ENCODE measurements around the gene TXNL4B.
"Not testable (repeated sequence)": the region's sequence is repeated elsewhere in the genome, so short reads cannot be mapped to it uniquely, and the experiment has no call there.

TXNL4B gene

DNA sequence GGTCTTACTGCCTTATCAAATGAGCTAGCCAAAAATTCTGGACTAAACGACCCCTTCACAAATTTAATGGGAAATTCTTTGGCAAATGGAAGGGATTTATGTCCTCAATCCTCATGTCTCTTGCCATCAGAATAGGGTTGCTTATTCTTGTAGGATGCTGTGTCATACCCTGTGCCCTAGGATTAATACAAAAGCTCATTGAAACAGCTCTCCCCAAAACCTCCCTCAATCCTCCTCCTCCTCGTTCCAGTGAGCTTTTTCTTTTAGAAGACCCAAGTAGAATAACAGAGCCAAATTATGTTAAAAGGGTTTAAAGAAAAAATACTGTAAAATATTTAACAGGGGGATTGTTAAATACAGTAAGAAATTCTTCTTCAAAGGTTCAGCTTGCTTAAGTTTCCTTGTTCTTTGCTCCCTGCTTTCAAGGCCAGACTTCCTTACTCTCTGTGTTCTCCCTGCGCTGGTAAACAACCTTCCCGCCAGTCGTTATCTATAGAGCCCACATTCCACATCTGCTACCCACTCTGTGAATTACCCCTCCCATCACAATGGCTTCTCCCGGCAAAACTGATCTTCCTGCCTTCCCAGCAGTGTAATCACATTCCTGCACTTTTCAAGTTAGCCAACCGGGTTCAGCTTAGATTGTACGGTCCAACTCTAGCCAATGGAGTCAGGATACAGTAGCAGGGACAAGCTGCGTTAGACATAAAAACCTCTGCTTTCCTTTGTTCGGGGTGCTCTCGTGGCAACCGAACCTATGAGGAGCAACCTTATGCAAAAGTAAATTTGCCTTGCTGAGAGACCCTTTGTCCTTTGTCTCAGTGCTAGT is 20.7 kb downstream of the TXNL4B start:
- DNase-seq, result no peak

DNA sequence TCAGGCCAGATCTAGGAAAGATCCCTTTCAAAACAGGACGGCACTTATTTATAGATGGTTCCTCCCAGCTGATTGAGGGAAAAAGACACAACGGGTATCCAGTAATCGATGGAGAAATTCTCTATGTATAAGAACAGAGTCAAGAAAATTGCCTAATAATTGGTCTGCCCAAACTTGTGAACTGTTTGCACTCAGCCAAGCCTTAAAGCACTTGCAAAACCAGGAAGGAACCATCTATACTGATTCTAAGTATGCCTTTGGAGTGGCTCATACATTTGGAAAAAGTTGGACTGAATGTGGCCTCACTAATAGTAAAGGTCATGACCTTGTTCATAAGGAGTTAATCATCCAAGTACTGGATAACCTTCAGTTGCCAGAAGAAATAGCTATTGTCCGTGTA is 24.5 kb downstream of the TXNL4B start:
- DNase-seq, result no peak

DNA sequence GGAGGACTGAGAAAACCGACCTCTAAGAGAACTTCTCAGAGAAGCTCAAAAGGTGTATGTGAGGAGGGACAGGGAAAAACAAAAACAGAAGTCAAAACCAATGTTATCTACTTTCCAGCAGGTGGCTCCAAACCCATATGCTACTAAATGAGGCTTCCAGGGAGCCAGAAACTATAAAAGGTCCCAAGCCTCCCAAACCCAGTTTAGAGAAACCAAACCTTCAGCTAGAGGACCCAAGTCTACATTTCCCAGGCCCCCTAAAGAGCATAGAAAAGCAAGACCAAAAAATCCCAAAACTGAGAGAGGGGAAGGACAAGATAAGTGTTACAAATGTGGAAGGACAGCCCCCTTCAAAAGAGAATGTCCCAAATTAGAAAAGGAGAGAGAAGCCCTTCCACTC is 26.7 kb downstream of the TXNL4B start:
- no peak for DNase-seq

DNA sequence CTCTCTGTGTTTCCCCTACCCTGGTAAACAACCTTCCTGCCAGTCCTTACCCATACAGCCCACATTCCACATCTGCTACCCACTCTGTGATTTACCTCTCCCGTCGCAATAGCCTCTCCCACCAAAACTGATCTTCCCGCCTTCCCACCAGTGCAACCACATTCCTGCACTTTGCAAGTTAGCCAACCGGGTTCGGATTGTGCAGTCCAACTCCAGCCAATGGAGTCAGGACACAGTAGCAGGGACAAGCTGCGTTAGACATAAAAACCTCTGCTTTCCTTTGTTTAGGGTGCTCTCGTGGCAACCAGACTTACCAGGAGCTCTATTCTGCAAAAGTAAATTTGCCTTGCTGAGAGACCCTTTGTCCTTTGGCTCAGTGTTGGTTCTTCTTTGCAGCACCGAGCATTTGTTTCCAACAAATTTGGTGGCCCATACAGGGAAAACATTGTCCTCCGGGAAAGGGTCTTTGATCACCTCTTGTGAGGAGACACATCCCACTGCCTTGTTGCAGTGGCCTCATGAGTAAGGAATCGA is 29.0 kb downstream of the TXNL4B start:
- DNase-seq, result no peak

DNA sequence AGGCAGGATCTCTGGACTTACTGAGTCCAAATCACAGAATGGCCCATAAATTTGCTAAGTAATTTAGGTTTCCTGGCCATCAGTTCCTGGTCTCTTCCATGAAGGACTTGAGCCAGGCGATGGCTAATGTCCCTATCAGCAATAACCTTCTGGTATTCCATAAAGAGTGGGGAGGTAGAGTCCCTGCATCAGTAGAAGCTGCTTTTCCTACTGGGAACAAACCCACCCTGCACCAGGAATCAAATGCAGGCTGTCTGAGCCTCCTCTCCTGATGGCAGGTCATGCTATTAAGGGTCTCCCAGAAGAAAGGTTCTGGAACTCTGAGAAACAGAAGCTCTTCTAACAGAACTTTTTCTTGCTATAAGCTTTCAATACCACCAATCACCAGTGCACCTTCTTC is 31.9 kb downstream of the TXNL4B start:
- DNase-seq, result no peak

DNA sequence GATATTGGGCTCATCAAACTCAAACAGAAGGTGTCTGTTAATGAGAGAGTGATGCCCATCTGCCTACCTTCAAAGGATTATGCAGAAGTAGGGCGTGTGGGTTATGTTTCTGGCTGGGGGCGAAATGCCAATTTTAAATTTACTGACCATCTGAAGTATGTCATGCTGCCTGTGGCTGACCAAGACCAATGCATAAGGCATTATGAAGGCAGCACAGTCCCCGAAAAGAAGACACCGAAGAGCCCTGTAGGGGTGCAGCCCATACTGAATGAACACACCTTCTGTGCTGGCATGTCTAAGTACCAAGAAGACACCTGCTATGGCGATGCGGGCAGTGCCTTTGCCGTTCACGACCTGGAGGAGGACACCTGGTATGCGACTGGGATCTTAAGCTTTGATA is 33.0 kb downstream of the TXNL4B start:
- DNase-seq, result no peak

DNA sequence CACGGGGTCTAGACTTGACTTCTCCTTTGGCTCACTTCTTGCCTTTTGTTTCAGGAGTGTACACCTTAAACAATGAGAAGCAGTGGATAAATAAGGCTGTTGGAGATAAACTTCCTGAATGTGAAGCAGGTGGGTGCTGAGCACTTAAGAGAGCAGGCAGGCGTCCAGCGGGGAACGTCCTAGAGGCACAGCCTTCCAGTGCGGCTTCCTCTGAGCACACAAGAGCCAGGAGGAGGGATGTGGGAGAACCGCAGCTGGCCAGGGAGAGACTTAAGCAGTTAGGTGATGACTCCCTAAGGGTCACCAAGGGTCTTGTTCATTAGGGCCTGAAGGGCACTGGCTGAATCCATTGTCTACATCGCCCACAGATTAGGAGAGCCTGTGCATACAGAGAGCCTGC is 34.4 kb downstream of the TXNL4B start:
- DNase-seq, result not testable (repeated sequence)

DNA sequence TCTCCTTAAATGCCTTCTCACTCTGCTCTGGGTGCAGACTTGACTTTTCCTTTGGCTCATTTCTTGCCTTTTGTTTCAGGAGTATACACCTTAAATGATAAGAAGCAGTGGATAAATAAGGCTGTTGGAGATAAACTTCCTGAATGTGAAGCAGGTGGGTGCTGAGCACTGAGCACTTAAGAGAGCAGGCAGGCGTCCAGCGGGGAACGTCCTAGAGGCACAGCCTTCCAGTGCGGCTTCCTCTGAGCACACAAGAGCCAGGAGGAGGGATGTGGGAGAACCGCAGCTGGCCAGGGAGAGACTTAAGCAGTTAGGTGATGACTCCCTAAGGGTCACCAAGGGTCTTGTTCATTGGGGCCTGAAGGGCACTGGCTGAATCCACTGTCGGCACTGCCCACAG is 36.1 kb downstream of the TXNL4B start:
- not testable (repeated sequence) for DNase-seq

DNA sequence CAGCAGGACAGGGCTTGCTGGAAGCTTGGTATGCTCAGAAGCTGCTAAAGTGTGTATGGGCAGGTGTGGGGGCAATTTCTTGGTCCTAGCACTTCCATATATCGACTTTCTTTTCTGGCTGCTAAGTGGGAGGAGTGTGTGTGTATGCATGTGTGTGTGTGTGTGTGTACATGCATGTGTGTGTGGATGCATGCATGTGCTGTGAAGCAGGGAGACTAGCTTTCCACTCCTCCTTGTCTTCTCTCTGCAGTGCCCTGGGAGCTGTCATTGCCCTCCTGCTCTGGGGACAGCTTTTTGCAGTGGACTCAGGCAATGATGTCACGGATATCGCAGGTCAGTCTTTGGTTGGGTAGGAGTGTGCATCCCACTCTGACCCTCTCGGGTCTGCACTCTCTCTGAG is 37.5 kb downstream of the TXNL4B start:
- DNase-seq, result no peak

DNA sequence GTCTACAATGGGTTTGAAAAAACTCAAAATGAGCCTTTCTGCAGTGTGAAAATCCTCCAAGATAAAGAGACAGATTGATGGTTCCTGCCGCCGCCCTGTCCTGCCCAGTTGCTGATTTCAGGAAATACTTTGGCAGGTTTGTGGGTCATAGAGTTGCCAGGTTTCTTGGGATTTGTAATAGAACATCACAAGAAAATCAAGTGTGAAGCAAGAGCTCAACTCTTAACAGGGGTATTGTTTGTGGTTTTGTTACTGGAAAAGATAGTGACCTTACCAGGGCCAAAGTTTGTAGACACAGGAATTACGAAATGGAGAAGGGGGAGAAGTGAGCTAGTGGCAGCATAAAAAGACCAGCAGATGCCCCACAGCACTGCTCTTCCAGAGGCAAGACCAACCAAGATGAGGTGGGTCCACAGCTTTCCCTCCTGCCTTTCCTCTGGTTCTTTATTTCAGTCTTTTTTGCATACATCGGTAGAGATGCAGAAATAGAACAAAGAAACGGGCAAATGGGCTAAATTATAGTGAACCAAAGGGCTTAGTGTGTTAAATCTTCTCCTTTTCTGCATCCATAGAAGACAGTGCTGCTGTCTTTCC is 39.1 kb downstream of the TXNL4B start, which contains the start of gene HP:
Gene HP, plus strand, starts transcription at position 252 of the 594 bp plus-strand sequence. Its CDS starts 148 bp downstream, at position 400.
- DNase-seq, result not testable (repeated sequence)

DNA sequence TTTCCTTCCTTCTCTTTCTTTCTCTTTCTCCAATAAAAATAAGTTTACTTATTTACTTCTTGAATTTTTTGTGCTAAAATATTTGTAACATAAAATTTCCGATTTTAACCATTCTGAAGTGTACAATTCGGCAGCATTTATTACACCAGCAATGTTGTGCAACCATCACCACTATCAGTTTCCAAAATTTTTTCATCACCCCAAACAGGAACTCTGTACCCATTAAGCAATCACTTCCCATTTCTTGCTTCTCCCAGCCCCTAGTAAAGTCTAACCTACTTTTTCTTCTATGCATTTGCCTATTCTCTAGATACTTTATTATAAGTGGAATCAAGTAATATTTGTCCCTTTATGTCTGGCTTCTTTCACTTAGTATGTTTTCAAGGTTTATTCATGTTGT is 41.6 kb downstream of the TXNL4B start:
- DNase-seq, result no peak

DNA sequence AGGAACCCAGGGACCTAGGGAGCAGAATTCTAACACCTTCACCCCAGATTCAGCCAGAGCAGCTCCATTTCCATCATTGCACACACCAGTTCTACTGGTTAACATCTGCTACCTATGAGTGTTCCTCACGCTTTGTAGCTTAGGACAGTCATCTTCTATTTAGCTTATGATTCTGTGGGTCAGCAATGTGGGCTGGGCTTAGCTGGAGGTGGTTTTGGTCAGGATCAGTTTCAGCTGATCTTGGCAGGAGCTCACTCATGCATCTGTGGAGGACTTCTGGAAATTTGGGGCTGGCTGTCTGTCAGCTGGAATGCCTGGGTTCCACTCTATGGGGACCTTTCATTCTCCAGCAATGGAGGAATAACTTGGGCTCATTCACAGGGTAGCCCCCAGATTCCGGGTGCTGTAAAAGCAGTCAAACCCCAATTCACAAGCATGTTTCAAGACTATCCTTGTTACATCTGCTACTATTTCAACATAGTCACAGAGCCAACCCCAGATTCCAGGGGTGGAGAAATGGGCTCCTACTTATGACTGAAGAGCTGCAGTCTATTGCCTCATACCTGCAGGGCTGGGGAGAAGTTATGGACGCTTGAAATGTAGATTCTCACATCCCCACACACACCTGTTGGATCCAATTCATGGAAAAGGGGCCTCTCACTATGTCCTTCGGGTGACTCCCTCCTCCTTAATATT is 42.5 kb downstream of the TXNL4B start:
- no peak for DNase-seq

DNA sequence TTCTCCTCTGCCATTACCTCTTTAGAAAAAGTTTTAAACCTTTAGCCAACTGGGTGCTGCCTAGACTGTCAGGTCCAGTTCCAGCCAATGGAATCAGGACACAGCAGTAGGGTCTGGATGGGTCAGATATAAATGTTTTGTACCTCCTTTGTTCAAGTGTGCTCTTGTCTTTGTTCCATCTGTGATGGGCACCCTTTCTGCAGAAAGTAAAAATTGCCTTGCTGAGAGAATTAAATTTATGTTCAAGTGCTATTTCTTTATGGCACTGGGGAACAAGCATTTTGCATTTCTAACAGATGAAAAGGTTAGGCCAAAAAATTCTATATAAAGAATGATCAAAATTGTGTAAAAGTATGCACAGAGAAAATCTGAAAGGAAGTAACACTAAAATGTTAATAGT is 44.3 kb downstream of the TXNL4B start:
- no peak for DNase-seq

DNA sequence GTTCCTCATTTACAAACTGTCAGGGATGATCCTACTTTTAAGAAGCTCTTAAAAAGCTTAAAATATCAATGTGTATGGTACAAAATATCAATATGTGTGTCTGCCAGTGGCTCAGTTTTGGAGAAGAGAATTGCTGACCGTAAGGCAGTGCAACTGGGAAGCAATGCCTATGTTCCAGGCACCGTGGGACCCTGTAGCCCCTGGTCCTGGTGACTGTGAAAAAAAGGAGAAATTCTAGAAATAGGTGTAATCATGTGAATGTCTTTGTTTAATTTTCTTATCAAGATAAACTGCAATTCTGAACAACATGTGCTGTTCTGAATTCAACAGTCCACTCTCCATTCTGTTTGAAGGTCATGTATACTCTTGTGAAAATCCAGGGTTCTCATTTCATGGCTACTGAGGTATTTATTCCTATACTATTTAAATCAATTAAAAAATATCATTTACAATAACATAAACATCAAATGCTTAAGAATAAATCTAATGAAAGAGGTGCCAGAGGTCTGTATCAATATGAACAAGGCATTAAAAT is 48.5 kb downstream of the TXNL4B start:
- DNase-seq, result no peak

DNA sequence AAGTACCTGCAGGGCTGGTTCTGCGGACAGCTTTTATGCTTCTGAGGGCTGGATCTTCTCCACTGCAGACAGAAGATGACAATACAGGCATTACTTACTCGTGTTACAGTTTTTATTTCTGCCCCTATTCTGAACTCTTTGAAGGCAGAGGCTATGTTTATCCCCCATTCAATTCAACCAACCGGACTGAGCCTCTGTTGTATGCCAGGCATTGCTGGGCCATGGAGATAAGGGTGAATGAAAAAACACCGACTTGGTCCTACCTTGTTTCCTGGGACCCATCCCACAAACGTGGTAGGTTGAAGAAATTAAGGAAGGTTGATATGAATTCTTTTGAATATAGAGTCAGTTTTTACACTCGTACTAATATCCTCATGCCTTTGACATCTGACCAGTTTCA is 49.1 kb downstream of the TXNL4B start:
- no peak for DNase-seq

DNA sequence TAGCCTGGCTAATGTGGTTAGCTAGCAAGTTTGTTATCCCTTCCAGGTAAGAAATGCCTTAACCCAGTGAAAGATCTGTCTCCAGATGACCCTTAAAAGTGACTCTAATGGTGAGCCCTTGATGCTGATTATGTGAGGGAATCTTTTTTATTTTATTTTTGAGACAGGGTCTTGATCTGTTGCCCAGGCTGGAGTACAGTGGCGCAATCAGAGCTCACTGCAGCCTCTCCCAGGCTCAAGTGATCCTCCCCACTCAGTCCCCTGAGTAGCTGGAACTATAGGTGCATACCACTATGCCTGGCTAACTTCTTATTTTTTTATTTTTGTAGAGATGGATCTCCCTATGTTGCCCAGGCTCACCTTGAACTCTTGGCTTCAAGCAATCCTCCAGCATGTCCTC is 49.9 kb downstream of the TXNL4B start:
- DNase-seq, result no peak

DNA sequence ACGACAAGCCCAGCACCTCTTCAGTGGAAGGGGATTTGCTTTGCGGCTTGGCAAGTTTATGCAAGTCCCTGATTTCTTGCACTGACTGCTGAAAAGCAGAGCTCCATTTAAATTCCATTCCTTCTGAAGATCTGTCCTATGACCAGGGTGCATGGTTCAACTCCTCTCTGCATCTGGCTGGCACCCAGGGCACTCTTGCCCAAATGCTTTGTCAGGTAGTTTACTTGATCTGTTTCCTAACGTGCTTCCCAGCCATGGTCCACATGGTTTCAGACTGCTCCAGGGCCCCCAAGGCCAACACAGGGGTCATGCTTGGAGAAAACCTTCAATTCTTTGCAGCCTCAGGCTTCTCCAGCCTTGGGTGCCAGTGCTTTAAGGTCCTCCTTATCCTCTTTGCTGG is 50.4 kb downstream of the TXNL4B start:
- DNase-seq, result no peak

DNA sequence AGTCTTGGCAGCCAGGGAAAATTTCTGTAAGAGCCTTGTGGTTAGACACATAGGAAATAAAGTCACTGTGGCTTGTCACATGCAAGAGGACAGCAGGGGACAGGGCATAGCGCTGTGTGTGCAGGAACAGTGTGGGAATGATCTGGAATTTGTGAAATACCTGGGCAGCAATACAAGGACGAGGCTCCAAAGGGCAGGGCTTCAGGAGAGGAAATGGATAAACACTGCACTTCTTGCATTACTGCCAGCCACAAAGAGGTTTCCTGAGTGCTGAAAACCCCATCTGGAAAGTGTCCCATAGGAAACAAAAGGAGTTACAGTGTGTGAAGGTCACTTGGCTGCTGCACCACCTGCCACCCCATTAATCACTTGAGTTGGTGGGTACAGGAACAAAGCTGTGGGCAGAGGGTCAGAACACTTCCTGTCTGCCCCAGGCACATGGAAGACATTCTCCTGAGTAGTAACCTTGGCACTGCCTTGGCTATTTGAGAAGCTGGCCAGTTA is 51.2 kb downstream of the TXNL4B start:
- DNase-seq, result no peak

DNA sequence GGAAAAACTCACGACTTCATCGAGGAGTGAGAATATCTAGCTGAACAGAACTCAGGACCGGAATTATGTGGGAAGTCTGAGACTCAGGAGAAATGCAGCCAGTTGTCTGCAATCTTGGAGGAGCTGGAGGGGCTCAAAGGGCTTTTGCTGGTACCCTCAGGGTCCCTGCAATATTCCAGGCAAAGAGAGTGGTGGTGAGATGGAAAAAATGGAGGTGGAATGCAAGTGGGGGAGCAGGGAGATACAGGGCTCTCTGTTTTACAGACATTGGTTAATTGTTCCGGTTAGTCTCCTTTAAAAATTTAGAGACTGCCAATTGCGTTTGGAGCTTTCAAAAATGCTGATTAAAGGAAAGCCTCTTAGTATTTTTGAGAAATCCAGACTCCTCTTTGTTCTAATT is 57.3 kb downstream of the TXNL4B start:
- DNase-seq, result no peak
